Neuronal stem cell (in vitro differentiated cells): ENCODE results near the gene NGF.

Experiments used
- DNase-seq: peaks from one replicate; pipeline ENCODE4 v3.0.0-alpha.2; 2013; ENCODE audit warnings: low spot score
- H2AFZ ChIP-seq: one replicate; pipeline ENCODE4 v1.6.1; 2013; ENCODE audit warnings: mild to moderate bottlenecking, low read length, inconsistent platforms
- H2AK5ac ChIP-seq: 2 replicates; pipeline ENCODE4 v1.6.1; 2013; ENCODE audit warnings: low read depth, mild to moderate bottlenecking, inconsistent platforms, low read length, moderate library complexity, mixed read lengths
- H2BK120ac ChIP-seq: 2 replicates; pipeline ENCODE4 v1.6.1; 2013; ENCODE audit warnings: low read depth, mild to moderate bottlenecking, inconsistent platforms, low read length, moderate library complexity, mixed read lengths
- H2BK12ac ChIP-seq: one replicate; pipeline ENCODE4 v1.6.1; 2013; ENCODE audit warnings: low read length, inconsistent platforms
- H2BK15ac ChIP-seq: 2 replicates; pipeline ENCODE4 v1.6.1; 2013; ENCODE audit warnings: mild to moderate bottlenecking, low read length, inconsistent platforms, mixed read lengths
- H2BK5ac ChIP-seq: one replicate; pipeline ENCODE4 v1.6.1; 2013; ENCODE audit warnings: inconsistent platforms, mild to moderate bottlenecking, low read length, moderate library complexity
- H3K14ac ChIP-seq: one replicate; pipeline ENCODE4 v1.6.1; 2013; ENCODE audit warnings: low read length, inconsistent platforms
- H3K18ac ChIP-seq: 2 replicates; pipeline ENCODE4 v1.6.1; 2013; ENCODE audit warnings: low read length, inconsistent platforms
- H3K23ac ChIP-seq: 2 replicates; pipeline ENCODE4 v1.6.1; 2013; ENCODE audit warnings: low read depth, mild to moderate bottlenecking, mixed read lengths, low read length, inconsistent platforms; ENCODE audit not compliant: poor library complexity
- H3K27ac ChIP-seq: replicated peaks from 3 replicates; pipeline ENCODE4 v1.5.1; 2013; ENCODE audit warnings: low read length, inconsistent platforms
- H3K27me3 ChIP-seq, 3 experiments: 2 replicates each; pipeline ENCODE4 v1.6.1; 2013; ENCODE audit warnings: low read length in 3 of 3, mild to moderate bottlenecking in 2 of 3, inconsistent platforms in 1 of 3, low read depth in 1 of 3, mixed read lengths in 1 of 3, moderate library complexity in 1 of 3; ENCODE audit not compliant: control insufficient read depth in 3 of 3, insufficient read depth in 3 of 3
- H3K36me3 ChIP-seq, 2 donors: replicated peaks in 1 of 2; 2 replicates each; pipeline ENCODE4 v1.6.1; 2013; ENCODE audit warnings: low read length in 2 of 2; ENCODE audit not compliant: control insufficient read depth in 2 of 2, insufficient read depth in 2 of 2
- H3K4ac ChIP-seq: 2 replicates; pipeline ENCODE4 v1.6.1; 2013; ENCODE audit warnings: inconsistent platforms, mild to moderate bottlenecking, low read length, moderate library complexity
- H3K4me1 ChIP-seq, 2 donors: 1 replicate in 1 of 2; 2 replicates in 1 of 2; pipeline ENCODE4 v1.6.1; 2013; ENCODE audit warnings: low read length in 2 of 2, low read depth in 1 of 2; ENCODE audit not compliant: control insufficient read depth in 2 of 2, insufficient read depth in 1 of 2
- H3K4me2 ChIP-seq: one replicate; pipeline ENCODE4 v1.6.1; 2013; ENCODE audit warnings: mild to moderate bottlenecking, low read length, inconsistent platforms; ENCODE audit not compliant: insufficient read depth, poor library complexity, severe bottlenecking
- H3K4me3 ChIP-seq, 2 donors: 2 replicates each; pipeline ENCODE4 v1.5.1; 2013; ENCODE audit warnings: low read length in 2 of 2, mild to moderate bottlenecking in 2 of 2, inconsistent platforms in 1 of 2, moderate library complexity in 1 of 2
- H3K79me1 ChIP-seq: one replicate; pipeline ENCODE4 v1.6.1; 2013; ENCODE audit warnings: low read depth, mild to moderate bottlenecking, inconsistent platforms, low read length, moderate library complexity
- H3K9ac ChIP-seq: one replicate; pipeline ENCODE4 v1.6.1; 2013; ENCODE audit warnings: mild to moderate bottlenecking, low read depth, low read length, inconsistent platforms; ENCODE audit not compliant: poor library complexity
- H3K9me3 ChIP-seq, 2 donors: replicated peaks in 1 of 2; 2 replicates each; pipeline versions ENCODE3 to v1.6.1; 2013; ENCODE audit warnings: low read length in 2 of 2, mild to moderate bottlenecking in 2 of 2, inconsistent platforms in 1 of 2, low read depth in 1 of 2, mixed read lengths in 1 of 2, moderate library complexity in 1 of 2; ENCODE audit not compliant: control insufficient read depth in 2 of 2, insufficient read depth in 1 of 2
- H4K8ac ChIP-seq: one replicate; pipeline ENCODE4 v1.6.1; 2013; ENCODE audit warnings: low read depth, mild to moderate bottlenecking, inconsistent platforms, low read length, moderate library complexity
- H4K91ac ChIP-seq: one replicate; pipeline ENCODE4 v1.6.1; 2013; ENCODE audit warnings: low read length, low read depth, mild to moderate bottlenecking, inconsistent platforms; ENCODE audit not compliant: poor library complexity
- WGBS, 2 donors: extraction: QIAGEN DNeasy Blood & Tissue Kit; methylation state at CpG; one replicate each; pipeline ENCODE4 v1.1.7; 2013; ENCODE audit warnings: missing lambda C conversion rate in 2 of 2, mixed read lengths in 1 of 2; ENCODE audit not compliant: insufficient read length in 2 of 2, insufficient replicate concordance in 1 of 2; ENCODE audit errors: extremely low coverage in 2 of 2; 5-methylcytosine and 5-hydroxymethylcytosine counted together

The NGF gene

GRCh38 chr1:115245227-115245626 lies 92.8 kb downstream of the NGF start:
- Histone ChIP-seq H3K4me2 (no peak overlapping the region), H2BK15ac (no peak overlapping the region), H4K91ac (no peak overlapping the region), H2BK120ac (no peak overlapping the region), H3K23ac (no peak overlapping the region), H3K36me3 (no peaks in the 10 kb centered on the region), H2AFZ (no peak overlapping the region), H2AK5ac (no peak overlapping the region), H3K18ac (no peak overlapping the region), H3K9me3 (no peaks in the 10 kb centered on the region), H3K14ac (no peak overlapping the region), H3K4me1 (no peaks in the 10 kb centered on the region), H3K79me1 (no peaks in the 10 kb centered on the region), H2BK12ac (no peak overlapping the region), H3K4me3 (no peak overlapping the region), H3K27ac (no peak overlapping the region), H3K9ac (no peak overlapping the region), H2BK5ac (no peak overlapping the region), H3K27me3 (no peaks in the 10 kb centered on the region), H4K8ac (no peak overlapping the region), H3K4ac (no peak overlapping the region)
- no CpG with 5 or more reads among the region's 1 CpG for WGBS, 2 donors
- no peak for DNase-seq

- no peak overlapping the region for H3K18ac ChIP-seq
- H2BK12ac ChIP-seq: no peak overlapping the region
- no peak overlapping the region for H3K27ac ChIP-seq
- H3K23ac ChIP-seq: no peak overlapping the region
- H3K9me3 ChIP-seq: no peaks in the 10 kb centered on the region
- no peak overlapping the region for H3K4me3 ChIP-seq
- H3K79me1 ChIP-seq: no peaks in the 10 kb centered on the region
- no peaks in the 10 kb centered on the region for H3K27me3 ChIP-seq
- no peak overlapping the region for H4K91ac ChIP-seq
- no peak overlapping the region for H2BK5ac ChIP-seq
- no peaks in the 10 kb centered on the region for H3K4me1 ChIP-seq
- H3K9ac ChIP-seq: no peak overlapping the region
- H3K4me2 ChIP-seq: no peak overlapping the region
- H3K4ac ChIP-seq: no peak overlapping the region
- DNase-seq: no peak
- no peak overlapping the region for H2AK5ac ChIP-seq
- no peak overlapping the region for H3K14ac ChIP-seq
- no CpG with 5 or more reads among the region's 1 CpG for WGBS, 2 donors
- H2BK120ac ChIP-seq: no peak overlapping the region
- no peak overlapping the region for H2BK15ac ChIP-seq
- H4K8ac ChIP-seq: no peak overlapping the region
- no peak overlapping the region for H2AFZ ChIP-seq
- H3K36me3 ChIP-seq: no peaks in the 10 kb centered on the region
Observed at GRCh38 chr1:115242543-115242942, 95.5 kb downstream of the NGF start.

GRCh38 chr1:115241309-115241708 lies 96.7 kb downstream of the NGF start:
- WGBS, 2 donors: no CpG with 5 or more reads among the region's 1 CpG
- H2BK5ac ChIP-seq: no peak overlapping the region
- no peak overlapping the region for H2BK120ac ChIP-seq
- no peak overlapping the region for H2AK5ac ChIP-seq
- H2BK12ac ChIP-seq: no peak overlapping the region
- H3K79me1 ChIP-seq: no peaks in the 10 kb centered on the region
- no peaks in the 10 kb centered on the region for H3K4me1 ChIP-seq
- H3K4me2 ChIP-seq: no peak overlapping the region
- no peak overlapping the region for H3K18ac ChIP-seq
- no peak overlapping the region for H2AFZ ChIP-seq
- H3K9ac ChIP-seq: no peak overlapping the region
- no peak overlapping the region for H4K8ac ChIP-seq
- H3K4ac ChIP-seq: no peak overlapping the region
- no peak overlapping the region for H4K91ac ChIP-seq
- no peak overlapping the region for H3K23ac ChIP-seq
- no peaks in the 10 kb centered on the region for H3K27me3 ChIP-seq
- H3K27ac ChIP-seq: no peak overlapping the region
- H3K14ac ChIP-seq: no peak overlapping the region
- no peak overlapping the region for H3K4me3 ChIP-seq
- H3K9me3 ChIP-seq: no peaks in the 10 kb centered on the region
- no peak for DNase-seq
- no peaks in the 10 kb centered on the region for H3K36me3 ChIP-seq
- H2BK15ac ChIP-seq: no peak overlapping the region

GRCh38 chr1:115240297-115240696 lies 97.8 kb downstream of the NGF start:
- no peaks in the 10 kb centered on the region for H3K36me3 ChIP-seq
- H2BK15ac ChIP-seq: no peak overlapping the region
- no CpG with 5 or more reads among the region's 3 CpGs for WGBS, 2 donors
- H3K18ac ChIP-seq: no peak overlapping the region
- H3K27me3 ChIP-seq: no peaks in the 10 kb centered on the region
- H3K9me3 ChIP-seq: no peaks in the 10 kb centered on the region
- H3K4ac ChIP-seq: no peak overlapping the region
- H2BK12ac ChIP-seq: no peak overlapping the region
- no peak overlapping the region for H3K23ac ChIP-seq
- no peaks in the 10 kb centered on the region for H3K4me1 ChIP-seq
- H3K4me2 ChIP-seq: no peak overlapping the region
- no peaks in the 10 kb centered on the region for H3K79me1 ChIP-seq
- H3K14ac ChIP-seq: no peak overlapping the region
- no peak overlapping the region for H2AK5ac ChIP-seq
- H4K8ac ChIP-seq: no peak overlapping the region
- no peak overlapping the region for H3K9ac ChIP-seq
- DNase-seq: no peak
- no peak overlapping the region for H2BK120ac ChIP-seq
- no peak overlapping the region for H2BK5ac ChIP-seq
- H4K91ac ChIP-seq: no peak overlapping the region
- H3K4me3 ChIP-seq: no peak overlapping the region
- no peak overlapping the region for H3K27ac ChIP-seq
- H2AFZ ChIP-seq: no peak overlapping the region
